Measurements from ENCODE around the gene CEACAM16.
"Not testable (repeated sequence)": the region's sequence is repeated elsewhere in the genome, so short reads cannot be mapped to it uniquely, and the experiment has no call there.

CEACAM16 gene

DNA sequence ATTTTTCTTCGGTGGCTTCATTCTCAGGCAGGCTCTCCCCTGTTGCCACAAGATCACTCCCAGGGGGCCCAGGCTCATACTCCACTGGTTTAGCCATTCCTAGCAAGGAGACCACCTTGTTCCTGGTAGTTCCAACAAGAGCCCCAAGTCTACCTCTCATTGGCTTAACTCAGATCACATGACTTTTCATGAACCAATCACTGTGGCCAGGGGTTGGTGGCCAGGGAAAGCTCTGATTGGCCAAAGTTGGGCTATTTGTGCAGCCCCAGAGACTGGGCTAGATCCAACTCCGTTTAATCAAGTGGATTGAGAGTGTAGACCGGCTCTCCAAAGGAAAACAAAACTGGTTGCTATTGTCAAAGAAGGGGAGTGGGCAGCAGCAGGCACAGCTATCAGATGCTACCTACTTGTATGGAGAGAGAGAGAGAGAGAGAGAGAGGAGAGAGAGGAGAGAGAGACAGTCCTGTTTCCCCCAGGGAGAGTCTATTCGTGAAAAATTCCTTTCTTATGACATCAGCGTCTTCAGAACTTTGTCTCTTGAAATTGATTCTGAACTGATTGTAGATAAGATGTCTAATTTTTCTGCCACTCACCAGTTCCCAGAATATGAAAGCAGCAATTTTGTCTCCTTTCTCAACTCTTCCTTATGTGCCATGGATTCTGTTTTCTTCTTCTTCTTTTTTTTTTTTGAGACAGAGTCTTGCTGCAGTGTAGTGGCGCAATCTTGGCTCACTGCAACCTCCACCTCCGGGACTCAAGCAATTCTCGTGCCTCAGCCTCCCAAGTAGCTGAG is 21.7 kb upstream of the CEACAM16 start:
- DNase-seq (ENCODE audit: extremely low read depth in 1 of 2, low read depth in 1 of 2) = no peak

DNA sequence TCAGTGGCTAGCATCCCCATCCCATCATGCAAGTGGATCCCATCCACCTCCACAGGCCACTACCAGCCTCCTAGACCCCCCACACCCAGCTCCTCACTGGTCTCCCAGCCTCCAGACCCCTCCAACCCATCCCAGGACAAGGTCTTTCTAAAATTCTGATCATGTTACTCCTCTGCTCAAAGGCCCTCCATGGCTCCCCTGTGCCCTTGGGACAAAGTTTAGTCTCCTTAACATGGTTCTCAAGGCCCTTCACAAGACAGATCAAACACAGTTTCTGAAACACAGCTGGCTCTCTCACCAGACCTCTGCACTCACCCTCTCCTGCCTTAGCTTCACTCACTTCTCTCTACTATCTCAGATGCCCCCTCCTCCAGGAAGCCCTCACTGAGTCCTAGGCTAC is 18.4 kb upstream of the CEACAM16 start:
- no peak for DNase-seq (ENCODE audit: extremely low read depth in 1 of 2, low read depth in 1 of 2)

DNA sequence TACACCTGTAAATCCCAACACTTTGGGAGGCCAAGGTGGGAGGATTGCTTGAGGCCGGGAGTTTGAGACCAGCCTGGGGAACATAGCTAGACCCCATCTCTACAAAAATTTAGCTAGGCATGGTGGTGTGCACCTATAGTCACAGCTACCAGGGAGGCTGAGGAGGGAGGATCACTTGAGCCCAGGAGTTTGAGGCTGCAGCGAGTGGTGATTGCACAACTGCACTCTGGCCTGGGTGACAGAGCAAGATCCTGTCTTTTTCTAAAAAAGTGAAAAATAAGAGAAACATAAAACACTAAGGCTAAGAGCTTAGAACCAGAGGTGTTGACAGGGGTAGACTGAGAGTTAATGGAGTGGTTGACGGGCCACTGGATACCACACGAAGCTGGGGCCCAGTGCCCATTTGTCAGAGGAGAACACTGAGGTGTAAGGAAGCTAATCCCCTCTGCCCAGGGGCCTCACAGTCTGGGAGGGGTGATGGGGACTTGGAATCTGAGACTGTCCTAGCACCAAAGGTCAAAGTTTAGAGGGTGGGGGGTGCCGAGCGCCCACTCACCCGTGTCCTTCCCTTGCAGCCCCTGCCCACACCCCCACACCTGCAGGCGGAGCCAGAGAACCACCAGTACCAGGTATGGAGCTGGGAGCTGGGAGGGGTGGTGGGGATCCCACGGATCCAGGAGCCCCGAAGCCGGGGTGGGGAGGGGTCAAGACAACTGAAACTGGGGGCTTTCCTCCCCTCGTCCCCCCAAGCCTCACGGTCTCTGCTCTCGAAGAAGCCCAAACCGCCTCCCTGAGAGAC is 16.8 kb upstream of the CEACAM16 start:
- no peak for DNase-seq (ENCODE audit: extremely low read depth in 1 of 2, low read depth in 1 of 2)

DNA sequence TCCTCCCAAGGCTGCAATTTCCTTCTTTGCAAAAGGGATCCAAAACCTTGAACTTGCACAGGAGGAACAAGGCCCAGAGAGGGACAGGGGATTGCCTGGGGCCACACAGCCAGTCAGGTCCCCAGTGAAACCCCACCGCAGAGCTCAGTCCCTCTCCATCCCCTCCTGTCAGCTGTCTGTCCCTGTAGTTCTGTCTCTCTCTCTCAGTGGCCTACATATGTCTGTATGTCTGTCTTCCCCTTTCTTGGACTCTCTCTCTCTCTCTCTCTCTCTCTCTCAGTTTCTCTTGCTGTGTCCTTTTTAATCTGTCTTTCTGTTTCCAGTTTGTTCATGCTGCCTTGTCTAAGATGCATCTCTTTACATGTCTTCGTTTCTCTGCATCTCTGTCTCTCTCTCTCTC is 16.1 kb upstream of the CEACAM16 start:
- DNase-seq (ENCODE audit: extremely low read depth in 1 of 2, low read depth in 1 of 2) = no peak

DNA sequence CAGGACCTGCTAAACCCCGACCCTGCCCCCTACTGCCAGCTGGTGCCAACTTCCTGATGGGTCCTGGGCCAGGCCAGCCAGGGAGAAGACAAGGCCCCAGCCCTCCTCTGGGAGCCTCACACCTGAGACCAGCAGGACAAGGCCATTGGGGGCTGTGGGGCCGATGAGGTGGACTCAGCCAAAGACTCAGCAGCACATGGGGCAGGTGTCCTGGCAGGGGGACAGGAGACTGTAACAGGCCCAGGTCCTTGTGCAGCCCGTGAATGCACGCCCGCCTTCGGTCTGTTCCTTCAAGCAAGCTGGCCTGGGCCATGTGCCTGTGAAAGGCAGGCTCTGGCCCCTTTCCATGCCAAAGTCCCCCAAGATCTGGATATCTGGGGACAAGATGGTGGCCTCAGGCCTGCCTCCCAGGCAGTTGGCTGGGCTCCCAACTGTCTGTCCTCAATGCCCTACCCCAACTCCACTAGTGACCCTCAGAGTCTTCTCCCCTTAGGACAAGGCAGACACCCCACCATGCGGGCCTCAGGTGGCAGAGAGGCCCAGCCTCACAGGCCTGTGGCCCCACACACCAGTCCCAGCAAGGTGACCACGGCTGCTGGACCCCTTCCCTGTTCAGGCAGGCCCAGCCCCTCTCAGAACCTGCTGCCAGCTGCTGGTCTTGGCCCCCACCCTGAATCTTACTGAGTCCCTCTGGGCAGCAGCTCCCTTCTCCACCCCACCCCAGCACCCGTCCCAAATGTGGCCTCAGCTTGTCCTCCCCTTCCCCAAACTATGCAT is 15.3 kb upstream of the CEACAM16 start:
- DNase-seq (ENCODE audit: extremely low read depth in 1 of 2, low read depth in 1 of 2) = no peak

DNA sequence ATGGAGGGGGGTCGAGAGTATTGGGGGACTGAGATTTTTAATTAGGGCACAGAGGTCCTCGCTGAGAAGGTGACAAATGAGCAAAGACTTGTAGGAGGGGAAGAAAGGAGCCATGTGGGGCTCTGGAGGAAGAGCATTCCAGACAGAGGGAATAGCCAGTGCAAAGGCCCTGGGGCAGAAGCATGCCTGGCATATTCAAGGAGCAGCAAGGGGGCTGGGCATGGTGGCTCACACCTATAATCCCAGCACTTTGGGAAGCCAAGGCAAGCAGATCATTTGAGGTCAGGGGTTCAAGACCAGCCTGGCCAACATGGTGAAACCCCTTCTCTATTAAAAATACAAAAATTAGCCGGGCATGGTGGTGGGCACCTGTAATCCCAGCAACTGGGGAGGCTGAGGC is 14.6 kb upstream of the CEACAM16 start:
- not testable (repeated sequence) for DNase-seq (ENCODE audit: extremely low read depth in 1 of 2, low read depth in 1 of 2)

DNA sequence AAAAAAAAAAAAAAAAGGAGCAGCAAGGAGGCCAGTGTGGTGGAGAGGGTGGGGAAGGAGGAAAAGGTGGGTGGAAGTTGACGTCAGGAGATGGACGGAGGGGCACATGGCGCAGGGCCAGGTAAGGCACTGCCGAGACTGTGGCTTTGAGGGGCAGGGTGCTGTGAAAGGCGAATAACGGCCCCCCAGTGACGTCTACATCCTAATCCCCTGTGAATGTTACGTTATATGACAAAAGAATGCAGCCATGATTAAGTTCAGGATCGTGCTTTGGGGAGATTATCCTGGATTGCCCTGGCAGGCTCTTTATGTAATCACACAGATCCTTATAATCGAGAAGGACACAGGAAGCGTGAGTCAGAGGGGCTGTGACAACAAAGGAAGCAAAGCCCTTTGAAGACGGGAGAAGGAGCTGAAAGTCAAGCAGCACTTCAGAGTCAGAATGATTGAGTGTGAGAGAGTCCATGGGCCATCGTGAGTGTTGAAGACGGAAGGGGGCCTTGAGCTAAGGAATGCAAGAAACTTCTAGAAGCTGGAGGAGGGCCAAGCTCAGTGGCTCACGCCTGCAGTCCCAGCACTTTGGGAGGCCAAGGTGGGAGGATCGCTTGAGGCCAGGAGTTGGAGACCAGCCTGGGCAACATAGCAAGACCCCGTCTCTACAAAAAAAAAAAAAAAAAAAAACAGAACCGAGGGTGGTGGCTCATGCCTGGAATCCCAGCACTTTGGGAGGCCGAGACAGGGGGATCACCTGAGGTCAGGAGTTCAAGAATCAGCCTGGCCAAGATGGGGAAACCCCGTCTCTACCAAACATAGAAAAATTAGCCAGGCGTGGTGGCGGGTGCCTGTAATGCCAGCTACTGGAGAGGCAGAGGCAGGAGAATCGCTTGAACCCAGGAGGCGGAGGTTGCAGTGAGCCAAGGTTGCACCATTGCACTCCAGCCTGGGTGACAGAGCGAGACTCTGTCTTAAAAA is 13.8 kb upstream of the CEACAM16 start:
- DNase-seq (ENCODE audit: extremely low read depth in 1 of 2, low read depth in 1 of 2) = no peak

DNA sequence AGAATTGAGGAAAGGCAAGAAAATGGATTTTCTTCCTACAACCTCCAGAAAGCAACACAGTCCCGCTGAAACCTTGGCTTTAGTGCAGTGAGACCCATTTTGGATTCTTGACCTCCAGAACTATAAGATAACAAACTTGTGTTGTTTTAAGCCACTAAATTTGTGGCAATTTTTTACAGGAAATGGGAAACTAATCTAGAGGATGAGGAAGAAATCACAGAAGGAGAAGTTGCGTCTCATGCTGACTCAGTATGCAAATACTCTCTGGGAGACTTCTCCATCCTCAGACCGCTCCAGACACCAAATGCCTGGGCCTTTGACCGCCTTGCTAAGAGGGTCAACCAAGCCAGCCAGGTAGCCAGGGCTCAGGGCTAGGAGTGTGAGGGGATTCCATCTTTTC is 13.1 kb upstream of the CEACAM16 start:
- DNase-seq (ENCODE audit: extremely low read depth in 1 of 2, low read depth in 1 of 2) = no peak

DNA sequence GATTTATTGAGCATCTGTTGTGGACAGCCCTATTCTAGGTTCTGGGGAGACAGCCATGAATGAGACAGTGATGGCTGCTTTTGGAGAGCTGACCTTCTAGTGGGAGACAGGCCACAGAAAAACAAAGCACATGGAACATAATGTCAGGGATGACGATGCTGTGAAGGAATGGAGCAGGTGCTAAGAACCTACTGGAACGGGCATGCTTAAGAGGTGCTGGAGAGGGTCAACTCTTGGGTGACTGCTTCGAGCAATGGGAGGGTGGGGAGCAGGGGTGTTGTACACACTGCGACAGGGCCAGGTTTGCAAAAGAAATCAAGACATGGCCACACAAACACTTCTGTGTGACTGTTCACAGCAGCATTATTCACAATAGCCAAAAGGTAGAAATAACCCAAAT is 12.1 kb upstream of the CEACAM16 start:
- no peak for DNase-seq (ENCODE audit: extremely low read depth in 1 of 2, low read depth in 1 of 2)

DNA sequence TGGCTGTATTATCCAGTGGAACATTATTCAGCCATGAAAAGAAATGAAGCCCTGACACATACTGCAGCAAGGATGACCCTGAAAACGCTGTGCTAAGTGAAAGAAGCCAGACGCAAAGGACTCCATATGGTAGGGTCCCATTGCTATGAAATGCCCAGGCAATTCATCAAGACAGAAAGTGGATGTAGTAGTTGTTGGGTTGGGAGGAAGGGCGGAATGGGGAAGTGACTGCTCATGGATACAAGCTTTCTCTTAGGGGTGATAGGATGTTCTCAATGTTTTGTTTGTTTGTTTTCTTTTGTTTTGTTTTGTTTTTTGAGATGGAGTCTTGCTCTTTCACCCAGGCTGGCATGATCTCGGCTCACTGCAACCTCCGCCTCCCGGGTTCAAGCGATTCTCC is 11.1 kb upstream of the CEACAM16 start:
- DNase-seq (ENCODE audit: extremely low read depth in 1 of 2, low read depth in 1 of 2) = no peak

DNA sequence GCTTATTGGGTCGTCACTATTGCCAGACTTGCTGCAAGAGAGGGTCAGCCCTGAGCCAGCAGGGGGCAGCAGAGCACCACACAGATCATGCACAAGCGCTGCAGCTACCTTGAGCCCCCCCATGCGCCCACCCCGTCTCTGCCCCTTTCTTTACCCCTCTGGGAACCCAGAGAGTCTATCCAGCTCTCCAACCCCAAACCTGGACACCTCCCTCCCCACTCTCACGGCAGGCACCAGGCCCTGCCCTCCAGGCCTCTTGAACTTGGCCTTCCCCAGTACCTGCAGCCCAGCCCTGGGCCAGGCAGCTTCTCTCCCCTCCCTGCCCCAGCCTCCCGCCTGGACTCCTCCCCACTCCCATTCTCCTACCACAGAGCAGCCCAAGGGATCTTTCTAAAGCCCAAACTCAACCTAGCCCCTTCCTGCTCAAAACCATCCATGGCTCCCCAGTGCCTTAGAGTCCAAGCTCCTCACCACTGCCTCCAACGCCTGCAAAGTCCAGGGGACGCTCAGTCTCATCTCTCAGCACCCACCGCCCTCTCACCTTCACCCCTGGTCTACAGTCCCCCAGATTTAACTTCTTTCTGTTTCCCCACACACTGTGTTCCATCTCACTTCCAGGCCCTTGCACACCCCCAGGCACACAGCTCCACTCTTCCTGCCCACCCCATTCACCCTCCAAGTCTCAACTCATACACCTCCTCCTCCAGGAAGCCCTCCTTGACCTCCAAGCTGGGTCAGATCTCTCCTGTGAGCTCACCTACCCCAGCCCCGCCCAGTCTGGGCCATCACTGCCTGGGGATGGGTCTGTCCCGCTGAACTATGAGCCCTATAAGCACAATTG is 9.4 kb upstream of the CEACAM16 start:
- peak; percentile 37 to 51 for DNase-seq (ENCODE audit: extremely low read depth in 1 of 2, low read depth in 1 of 2)

DNA sequence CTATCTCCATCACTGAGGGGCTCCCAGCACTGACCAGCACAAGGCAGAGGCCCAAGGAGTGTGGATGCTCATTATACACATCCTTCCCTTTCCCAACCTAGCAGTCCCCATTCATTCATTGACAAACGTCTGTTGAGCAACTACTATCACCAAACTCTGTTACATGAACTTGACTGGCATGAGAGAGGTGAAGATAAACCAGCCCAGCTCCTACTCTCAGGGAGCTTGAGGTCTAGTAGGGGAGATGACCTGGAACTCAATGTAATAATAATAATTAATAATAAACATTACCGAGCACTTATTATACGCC is 8.9 kb upstream of the CEACAM16 start:
- DNase-seq (ENCODE audit: extremely low read depth in 1 of 2, low read depth in 1 of 2) = no peak

DNA sequence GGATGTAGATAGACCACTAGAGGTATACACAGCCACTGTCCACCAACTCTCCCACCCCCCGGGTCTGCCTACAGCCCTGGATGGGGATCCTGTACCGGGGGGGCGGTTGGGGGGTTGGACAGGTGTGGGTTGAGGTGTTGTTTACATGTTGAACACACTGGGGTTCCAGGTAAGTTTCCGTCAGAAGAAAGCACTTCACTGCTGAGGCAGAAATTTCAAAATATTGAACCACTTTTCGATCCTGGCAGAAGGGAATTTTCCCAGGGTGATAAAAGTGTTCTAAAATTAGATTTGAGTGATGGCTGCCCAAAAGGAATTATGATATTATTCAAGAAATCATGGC is 6.6 kb upstream of the CEACAM16 start:
- no peak for DNase-seq (ENCODE audit: extremely low read depth in 1 of 2, low read depth in 1 of 2)

DNA sequence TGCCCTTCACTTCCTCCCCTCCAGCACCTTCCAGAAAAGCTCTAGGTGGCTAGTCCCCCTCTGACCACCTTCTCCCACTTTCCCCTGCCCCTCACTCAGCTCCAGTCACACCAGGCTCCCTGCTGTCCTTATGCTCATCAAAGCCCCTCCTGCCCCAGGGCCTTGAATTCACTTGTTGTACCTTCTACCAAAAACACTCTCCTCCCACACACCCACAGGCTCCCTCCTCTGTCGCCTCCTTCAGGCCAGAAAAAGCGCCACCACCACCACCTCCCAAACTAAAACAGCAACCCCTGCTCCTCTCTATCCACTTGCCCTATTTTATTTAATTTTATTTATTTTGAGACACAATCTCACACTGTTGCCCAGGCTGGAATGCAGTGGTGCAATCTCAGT is 4.8 kb upstream of the CEACAM16 start:
- no peak for DNase-seq (ENCODE audit: extremely low read depth in 1 of 2, low read depth in 1 of 2)

DNA sequence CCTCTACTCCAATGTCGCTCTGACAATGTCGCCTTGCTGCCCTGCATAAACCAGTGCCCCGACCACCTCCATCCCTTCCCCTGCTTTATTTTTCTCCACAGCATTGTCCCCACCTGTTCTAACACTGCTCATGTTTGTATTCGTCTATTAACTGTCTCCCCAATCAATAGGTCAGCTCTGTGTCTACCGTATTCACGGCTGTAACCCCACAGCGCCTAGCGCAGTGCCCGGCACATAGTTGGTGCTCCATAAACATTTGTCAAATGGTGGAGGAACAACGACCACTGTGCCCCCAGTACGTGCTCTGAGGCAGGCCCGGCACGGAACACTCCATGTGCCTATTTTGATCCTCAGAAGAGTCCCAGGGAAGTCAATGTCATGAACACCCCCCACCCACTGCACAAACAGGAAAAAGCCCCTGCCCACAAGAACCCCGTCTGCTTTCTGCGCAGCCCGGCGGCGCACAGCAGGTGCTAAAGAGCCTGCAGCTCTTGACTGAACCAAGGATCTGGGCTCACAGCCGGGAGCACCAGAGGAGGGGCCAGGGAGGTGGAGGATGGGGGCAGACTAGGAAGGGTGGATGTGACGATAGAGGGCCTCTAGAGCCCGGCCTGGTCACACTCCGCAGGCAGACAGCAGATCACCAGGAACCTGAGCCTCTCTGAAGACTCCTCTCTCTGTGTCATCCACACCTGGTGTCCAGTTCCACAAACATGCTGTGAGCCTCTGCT is 1.8 kb upstream of the CEACAM16 start:
- DNase-seq (ENCODE audit: extremely low read depth in 1 of 2, low read depth in 1 of 2) = no peak

DNA sequence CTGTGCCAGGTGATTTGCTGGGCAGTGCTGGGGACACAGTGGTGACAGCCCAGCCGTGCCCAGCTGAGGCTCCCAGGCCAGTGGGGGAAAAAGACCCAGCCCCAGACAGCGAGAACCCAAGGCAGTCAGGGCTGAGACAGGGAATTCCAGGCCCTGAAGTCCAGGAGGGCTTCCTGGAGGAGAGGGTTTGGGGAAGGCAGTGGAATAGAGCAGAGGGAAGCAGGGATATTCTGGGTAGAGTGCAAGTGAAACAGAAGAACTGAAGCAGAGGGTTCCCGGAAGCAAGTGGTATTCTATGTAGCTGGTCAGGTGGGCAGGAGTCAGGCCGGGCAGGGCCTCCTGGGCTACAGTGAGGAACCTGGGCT is 1.3 kb upstream of the CEACAM16 start:
- DNase-seq (ENCODE audit: extremely low read depth in 1 of 2, low read depth in 1 of 2) = no peak

DNA sequence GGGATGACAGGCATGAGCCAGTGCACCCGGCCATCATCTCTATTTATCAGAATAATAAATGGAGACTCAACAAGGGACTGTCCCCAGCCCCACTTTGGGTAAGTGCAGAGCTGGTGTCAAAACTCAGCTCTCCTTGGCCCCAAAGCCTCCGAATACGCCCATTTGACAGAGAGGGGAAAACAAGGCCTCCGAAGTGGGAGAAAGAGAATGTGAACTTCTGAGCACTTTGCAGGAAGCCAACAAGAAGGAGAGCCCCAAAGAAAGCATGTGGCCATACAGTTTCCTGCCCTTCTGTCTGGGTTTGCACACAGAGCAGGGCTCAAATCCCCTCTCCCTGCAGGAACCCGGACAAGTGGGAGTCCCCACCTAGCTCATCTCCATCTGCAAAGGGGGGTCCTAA is 1.6 kb downstream of the CEACAM16 start:
- DNase-seq (ENCODE audit: extremely low read depth in 1 of 2, low read depth in 1 of 2) = no peak

DNA sequence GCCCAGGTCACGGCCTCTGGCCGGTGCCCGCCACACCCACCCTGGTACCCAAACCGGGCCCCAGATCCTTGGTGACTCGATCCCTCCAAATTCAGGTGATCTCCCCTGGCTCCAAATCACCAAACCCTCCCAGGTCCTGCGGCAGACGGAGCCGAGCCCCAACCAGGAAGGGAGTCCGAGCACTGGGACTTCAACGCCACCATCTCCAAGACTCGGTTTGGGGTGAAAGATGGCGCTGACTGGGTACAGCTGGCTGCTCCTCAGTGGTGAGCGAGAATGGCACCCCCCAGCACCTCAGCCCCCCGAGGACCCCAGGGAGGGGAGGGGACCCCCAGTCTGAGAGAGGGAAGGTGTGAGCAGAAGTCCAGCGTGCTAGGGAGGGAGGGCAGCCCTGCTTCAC is 2.3 kb downstream of the CEACAM16 start:
- no peak for DNase-seq (ENCODE audit: extremely low read depth in 1 of 2, low read depth in 1 of 2)

DNA sequence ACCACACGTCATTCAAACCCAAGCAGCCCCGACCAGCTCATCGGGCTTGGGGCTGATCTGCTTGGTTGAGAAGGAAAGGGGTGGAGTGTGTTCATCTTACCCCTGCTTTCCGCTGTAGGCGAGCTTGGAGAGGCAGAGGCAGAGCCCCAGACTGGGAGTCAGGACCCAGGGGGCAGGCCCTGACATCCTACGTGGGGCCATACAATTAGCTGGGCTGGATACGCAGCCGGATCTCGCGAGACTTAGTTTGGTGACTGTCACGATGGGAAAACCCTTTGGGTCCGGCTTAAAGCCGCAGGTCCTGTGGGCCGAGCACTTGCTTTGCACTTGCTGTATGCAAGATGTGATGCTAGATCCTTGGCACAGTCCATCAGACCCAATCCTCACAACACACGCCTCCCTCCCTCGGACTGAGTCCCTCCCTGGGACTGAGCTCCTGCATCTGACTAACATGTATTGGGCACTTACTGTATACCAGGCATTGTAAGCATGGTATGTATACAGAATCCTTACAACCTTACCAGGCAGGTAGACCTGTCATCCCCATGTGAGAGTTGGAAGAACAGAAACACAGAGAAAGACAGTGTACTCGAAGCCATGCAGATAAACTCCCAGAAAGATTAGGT is 3.7 kb downstream of the CEACAM16 start:
- DNase-seq (ENCODE audit: extremely low read depth in 1 of 2, low read depth in 1 of 2) = no peak

Data from stimulated activated CD8-positive, alpha-beta memory T cell treated with anti-CD3 and anti-CD28 coated beads, Interleukin-7, amount 100 ng/mL, for 48 hours (primary cell).